Fibroblast of lung (primary cell): ENCODE data around the gene C1QTNF12.

Experiments used
- CTCF ChIP-seq, 2 donors: IDR thresholded peaks in 1 of 2; conservative IDR thresholded peaks in 1 of 2; 1 replicate in 1 of 2; 2 replicates in 1 of 2; pipeline ENCODE4 v1.5.1; 2011 to 2012; ENCODE audit warnings: low read length in 2 of 2, control low read depth in 1 of 2, inconsistent platforms in 1 of 2, low read depth in 1 of 2, mild to moderate bottlenecking in 1 of 2
- EZH2 ChIP-seq: IDR thresholded peaks from 2 replicates; pipeline ENCODE4 v1.5.1; 2012; ENCODE audit warnings: low read length, control low read depth, mild to moderate bottlenecking; ENCODE audit errors: missing control alignments

GRCh38 chr1:1206966-1207531 is 39.5 kb downstream of the C1QTNF12 start:
- no peak for TF ChIP-seq CTCF (conservative IDR thresholded peaks at IDR 0.05 in 1 of 2, IDR thresholded peaks at IDR 0.05 in 1 of 2; ENCODE audit: low read depth in 1 of 2, low read length in 2 of 2)
- TF ChIP-seq EZH2, result no peak
